Activated CD8-positive, alpha-beta memory T cell treated with anti-CD3 and anti-CD28 coated beads, Interleukin-2, amount 50 U/mL, for 1 hour (primary cell): Measurements from ENCODE around the gene ERGIC1.

Experiments used
- DNase-seq: peaks from one replicate; pipeline ENCODE4 v3.0.0-alpha.2; 2020; ENCODE audit errors: extremely low read depth

The ERGIC1 gene

DNA sequence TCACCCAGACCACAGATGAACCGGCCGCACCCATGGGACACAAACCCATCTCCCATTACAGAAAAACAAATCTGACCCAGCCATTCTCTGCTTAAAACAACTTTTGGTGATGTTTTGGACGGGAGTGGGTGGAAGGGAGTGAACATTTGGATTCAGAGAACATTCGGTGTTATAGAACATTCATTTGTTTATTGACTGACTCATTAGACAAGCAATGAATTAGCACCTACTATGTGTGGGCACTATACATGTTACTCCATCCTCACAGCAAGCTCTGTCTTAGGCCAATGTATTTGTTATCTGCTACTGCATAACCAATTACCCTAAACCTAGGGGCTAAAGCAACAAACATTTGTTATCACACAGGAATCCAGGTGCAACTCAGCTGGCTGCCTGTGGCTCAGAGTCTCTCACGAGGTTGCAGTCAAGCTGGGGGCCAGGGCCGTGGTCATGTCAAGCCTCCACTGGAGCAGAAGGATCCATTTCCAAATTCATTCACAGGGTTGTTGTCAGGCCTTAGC is 5.1 kb upstream of the ERGIC1 start:
- no peak for DNase-seq

GRCh38 chr5:172830275-172830799 is 3.7 kb upstream of the ERGIC1 start:
- DNase-seq, result no peak

- no peak for DNase-seq
Observed at GRCh38 chr5:172830876-172831662, 3.0 kb upstream of the ERGIC1 start.

DNA sequence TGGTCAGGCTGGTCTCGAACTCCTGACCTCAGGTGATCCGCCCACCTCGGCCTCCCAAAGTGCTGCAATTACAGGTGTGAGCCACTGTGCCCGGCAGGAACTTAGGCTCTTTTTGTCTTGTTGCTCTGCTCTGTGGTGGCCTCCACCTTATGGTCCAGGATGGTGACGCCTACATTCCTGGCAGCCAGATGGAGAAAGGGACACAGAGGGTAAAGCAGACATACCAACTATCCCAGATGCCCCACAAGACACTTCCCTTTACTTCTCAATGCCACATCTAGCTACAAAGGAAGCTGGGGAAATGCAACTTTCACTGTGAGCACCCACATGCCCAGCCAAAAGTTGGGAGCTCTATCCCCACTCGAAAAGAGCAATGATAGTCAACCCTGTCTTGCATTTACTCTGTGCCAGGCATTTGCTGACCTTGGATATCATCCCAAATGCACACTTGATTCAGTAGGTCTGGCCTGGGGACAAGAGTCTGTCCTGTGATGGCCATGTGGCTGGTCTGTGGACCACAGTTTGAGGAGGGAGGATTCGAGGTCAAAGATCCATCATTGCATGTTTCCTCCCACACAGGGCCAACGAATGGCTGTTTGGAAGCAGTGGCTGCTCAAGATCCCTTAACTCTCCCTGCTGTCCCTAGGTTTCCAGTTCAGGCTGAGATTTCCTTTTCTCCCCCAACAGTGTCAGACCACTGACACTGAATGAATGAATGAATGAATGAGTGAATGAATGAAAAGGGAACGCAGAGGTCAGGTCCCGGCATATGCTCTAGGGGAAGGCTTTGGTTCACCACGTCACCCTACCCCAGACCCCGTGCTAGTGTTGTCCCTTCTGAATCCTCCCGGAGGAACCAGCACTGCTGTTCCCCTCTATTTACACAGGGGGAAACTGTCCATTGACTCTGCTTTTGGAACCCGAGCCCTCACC is 1.4 kb upstream of the ERGIC1 start:
- DNase-seq, result no peak

- DNase-seq, result no peak
Observed at GRCh38 chr5:172833372-172833685, 722 bp upstream of the ERGIC1 start.

GRCh38 chr5:172834415-172835289 is 601 bp downstream of the ERGIC1 start:
- no peak for DNase-seq

- no peak for DNase-seq
Observed at GRCh38 chr5:172835290-172835993, 1.4 kb downstream of the ERGIC1 start.

- DNase-seq, result no peak
Observed at GRCh38 chr5:172835994-172836356, 1.9 kb downstream of the ERGIC1 start.

GRCh38 chr5:172837640-172838039 is 3.6 kb downstream of the ERGIC1 start:
- DNase-seq, result no peak

GRCh38 chr5:172838151-172838875 is 4.3 kb downstream of the ERGIC1 start:
- DNase-seq, result no peak

GRCh38 chr5:172839669-172840431 is 5.8 kb downstream of the ERGIC1 start:
- DNase-seq, result no peak

GRCh38 chr5:172840432-172841154 is 6.5 kb downstream of the ERGIC1 start:
- no peak for DNase-seq

DNA sequence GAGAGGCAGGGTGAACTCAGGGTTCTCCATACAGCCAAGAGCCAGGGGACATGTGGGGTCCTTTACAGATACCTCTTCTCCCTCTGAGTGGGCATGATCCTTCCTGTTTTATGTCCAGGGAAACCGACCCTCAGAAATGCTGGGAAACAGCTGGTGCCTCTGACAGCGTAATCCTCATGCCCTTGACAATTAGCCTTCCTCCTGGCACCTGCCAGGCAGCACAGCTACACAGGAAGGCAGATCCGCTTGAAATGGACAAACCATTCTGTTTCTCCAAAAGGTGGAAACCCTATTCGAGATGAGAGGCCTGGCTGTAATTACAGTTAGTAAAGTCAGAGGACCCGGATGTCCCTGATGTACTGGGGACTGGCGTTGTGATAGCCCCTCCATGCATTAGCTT is 7.2 kb downstream of the ERGIC1 start:
- DNase-seq, result no peak

GRCh38 chr5:172843825-172844576 is 9.9 kb downstream of the ERGIC1 start:
- DNase-seq, result no peak

- no peak for DNase-seq
Observed at GRCh38 chr5:172844577-172844838, 10.5 kb downstream of the ERGIC1 start.

DNA sequence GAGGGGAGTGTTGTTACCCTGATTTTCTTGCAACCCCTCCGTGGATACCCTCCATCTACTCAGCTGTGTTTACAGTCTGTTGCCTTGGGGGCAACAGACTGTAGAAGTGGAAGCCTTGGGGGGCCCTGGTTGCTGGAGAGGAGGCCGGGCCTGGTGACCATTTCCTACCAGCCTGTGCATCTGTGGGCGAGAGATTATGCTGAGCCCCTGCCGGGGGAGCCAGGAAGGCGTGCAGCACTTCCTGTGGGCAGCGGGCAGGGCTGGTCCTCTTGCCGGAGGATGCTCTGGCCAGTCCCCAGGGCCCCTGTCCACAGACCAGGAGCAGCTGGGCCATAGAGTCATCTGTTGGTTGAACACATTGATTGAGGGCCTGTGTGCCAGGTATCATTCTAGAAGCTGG is 11.1 kb downstream of the ERGIC1 start:
- no peak for DNase-seq

DNA sequence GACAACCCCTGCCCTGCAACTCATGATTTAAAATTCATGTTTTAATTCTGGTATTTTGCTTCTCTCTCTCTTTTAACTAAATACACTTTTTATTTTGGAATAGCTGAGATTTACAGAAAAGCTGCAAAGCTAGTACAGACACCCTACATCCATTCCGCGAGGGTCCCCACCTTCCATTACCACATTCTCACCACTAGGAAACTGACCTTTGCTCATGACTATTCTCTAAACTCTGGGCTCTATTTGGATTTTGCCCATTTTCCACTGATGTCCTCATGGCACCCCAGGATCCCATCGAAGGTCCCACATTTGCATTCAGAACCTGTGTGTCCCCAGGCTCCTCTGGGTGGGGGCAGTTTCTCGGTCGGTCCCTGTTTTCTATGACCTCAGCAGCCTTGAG is 11.5 kb downstream of the ERGIC1 start:
- DNase-seq, result no peak

DNA sequence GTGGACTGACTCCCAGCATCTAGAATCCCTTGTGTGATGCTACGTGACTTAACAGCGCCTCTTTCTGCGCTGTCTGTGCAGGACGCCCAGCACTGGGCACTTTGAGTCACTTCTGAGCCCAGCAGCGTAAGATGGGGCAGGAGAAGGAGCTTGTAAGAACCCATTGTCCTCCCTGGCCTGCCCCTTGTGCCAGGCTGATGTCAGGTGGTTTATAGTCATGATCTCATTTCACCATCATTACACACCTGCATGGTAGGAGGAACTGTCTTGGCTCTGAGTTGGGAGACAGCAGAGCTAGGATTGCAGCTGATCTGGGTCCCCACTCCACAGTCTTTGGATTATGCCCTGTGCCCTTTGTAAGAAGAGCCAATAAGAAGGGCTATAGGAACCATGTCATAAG is 12.2 kb downstream of the ERGIC1 start:
- DNase-seq, result no peak
